HFF-Myc (cell line): ENCODE results near the gene ZNF346.
"Not testable (repeated sequence)": the region's sequence is repeated elsewhere in the genome, so short reads cannot be mapped to it uniquely, and the experiment has no call there.

Source experiments
- DNase-seq: peaks from one replicate; pipeline ENCODE4 v3.0.0-alpha.2; 2011; ENCODE audit warnings: low read depth; ENCODE audit errors: extremely low read depth
- H3K4me3 ChIP-seq: replicated peaks from 2 replicates; pipeline ENCODE4 v1.5.1; 2011; ENCODE audit warnings: low read depth, mild to moderate bottlenecking, control low read depth, low read length
- CTCF ChIP-seq: IDR thresholded peaks from 2 replicates; pipeline ENCODE4 v1.5.1; 2012; ENCODE audit warnings: mild to moderate bottlenecking, low read depth, low read length, control low read depth; ENCODE audit errors: missing control alignments

The ZNF346 gene

DNA sequence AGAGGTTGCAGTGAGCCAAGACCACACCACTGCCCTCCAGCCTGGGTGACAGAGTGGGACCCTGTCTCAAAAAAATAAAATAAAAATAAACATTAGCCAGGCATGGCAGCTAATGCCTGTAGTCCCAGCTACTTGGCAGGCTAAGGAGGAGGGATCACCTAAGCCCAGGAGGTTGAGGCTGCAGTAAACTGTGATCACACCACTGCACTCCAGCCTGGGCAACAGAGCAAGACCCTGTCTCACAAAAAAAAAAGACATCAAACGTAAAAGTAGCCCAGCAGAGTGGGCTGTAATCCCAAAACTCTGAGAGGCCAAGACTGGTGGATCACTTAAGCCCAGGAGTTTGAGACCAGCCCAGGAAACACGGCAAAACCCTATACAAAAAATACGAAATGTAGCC, 34.9 kb upstream of the ZNF346 start:
- no peak for TF ChIP-seq CTCF
- no peak for DNase-seq
- no peak overlapping the region for H3K4me3 ChIP-seq

GRCh38 chr5:176993081-176993480, 29.4 kb upstream of the ZNF346 start:
- DNase-seq, H3K4me3 ChIP-seq: not testable (repeated sequence)

- TF ChIP-seq CTCF: no peak
- H3K4me3 ChIP-seq: no peak overlapping the region
- DNase-seq: no peak
These were observed 27.9 kb upstream of the ZNF346 start for GRCh38 chr5:176994460-176995121.

DNA sequence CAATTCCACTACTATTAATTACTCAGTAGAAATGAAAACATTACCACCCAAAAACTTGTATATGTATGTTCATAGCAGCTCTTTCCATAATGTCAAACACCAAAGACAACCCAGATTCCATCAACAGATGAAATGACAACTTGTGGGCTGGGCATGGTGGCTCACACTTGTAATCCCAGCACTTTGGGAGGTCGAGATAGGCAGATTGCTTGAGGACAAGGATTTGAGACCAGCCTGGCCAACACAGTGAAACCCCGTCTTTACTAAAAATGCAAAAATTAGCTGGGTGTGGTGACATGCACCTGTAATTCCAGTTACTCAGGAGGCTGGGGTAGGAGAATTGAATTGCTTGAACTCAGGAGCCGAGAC, 27.4 kb upstream of the ZNF346 start:
- no peak for DNase-seq
- no peak for TF ChIP-seq CTCF
- H3K4me3 ChIP-seq: no peak overlapping the region

DNA sequence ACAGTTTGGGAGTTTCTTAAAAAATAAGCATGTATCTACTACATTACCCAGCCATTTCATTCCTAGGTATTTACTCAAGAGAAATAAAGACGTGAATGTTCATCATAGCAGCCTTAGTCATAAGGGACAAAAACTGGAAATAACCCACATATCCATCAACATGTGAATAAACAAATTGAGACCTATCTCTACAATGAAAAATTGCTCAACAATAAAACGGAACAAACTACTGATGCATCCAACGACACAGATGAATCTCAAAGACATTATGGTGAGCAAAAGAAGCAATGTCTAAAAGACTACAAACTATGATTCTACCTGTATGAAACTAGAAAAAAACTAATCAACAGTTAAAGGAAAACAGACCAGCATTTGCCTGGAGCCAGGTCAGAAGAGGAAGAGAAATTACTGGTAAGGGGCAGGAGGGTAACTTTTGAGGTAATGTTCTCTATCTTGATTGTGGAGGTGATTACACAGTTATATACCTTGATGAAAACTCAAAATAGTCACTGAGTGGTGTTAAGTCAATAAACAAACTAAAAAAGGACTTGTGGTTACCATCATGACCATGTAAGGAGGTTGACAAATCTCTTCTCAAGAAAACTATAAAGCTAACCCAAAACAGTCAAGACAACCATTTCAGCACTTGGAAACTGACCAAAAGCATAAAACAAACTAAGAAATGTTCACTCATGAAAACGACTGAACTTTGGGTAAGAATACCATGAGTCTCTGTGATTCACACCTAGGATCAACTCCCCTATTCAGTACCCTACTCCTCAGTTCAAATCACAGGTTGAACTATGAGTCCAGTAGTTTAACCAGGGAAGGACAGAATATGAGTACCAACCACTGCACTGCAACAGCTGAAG, 26.4 kb upstream of the ZNF346 start:
- no peak for DNase-seq
- no peak overlapping the region for H3K4me3 ChIP-seq
- no peak for TF ChIP-seq CTCF

DNA sequence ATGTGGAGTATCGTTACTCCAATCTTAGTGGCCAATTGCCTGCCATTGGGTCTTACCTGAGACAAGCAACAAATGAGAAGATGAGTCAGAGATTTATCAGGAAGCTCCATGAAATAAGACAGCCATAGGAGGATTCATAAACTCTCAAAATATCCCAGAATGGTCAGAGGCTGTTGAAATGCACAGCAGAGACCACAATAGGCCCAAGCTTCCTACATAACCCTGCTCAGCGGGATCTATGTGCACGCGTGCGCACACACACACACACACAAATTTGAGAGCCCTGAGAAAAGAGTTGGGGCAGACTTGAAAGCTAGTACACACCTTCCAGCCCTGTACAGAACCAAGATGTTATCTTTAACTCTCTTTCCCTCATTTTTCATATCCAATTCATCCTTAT, 25.7 kb upstream of the ZNF346 start:
- no peak for DNase-seq
- no peak overlapping the region for H3K4me3 ChIP-seq
- TF ChIP-seq CTCF: no peak

DNA sequence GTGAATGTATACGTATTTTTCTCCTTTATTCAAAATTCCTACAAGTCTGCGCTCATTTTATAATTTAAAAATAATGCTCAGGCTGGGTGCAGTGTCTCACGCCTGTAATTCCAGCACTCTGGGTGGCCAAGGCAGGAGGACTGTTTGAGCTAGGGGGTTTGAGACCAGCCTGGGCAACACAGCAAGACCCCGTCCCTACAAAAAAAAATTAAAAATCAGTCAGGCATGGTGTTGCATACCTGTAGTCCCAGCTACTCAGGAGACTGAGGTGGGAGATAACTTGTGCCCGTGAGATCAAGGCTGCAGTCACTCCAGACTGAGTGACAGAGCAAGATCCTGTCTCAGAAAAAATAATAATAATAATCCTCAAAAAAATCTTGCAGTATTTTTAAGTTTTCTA, 23.7 kb upstream of the ZNF346 start:
- H3K4me3 ChIP-seq: no peak overlapping the region
- TF ChIP-seq CTCF: no peak
- DNase-seq: no peak

DNA sequence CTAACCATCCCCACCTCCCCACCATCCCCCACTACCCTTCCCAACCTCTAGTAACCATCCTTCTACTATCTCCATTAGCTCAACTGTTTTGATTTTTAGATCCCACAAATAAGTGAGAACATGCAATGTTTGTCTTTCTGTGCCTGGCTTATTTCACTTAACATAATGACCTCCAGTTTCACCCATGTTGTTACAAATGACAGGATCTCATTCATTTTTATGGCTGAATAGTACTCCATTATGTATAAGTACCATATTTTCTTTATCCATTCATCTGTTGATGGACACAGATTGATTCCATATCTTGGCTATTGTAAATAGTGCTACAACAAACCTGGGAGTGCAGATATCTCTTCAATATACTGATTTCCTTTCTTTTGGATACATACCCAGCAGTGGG, 23.0 kb upstream of the ZNF346 start:
- DNase-seq, H3K4me3 ChIP-seq: not testable (repeated sequence)
